ENCODE data around the gene RING1. TPM values are rescaled to one million over a fixed set of nuclear protein-coding genes. Genes with fewer than 3 reads are reported as not detected.

The RING1 gene
- total RNA-seq, 4 donors from 2014 or later, result 20.3 to 40.2 (median 24.7) TPM

GRCh38 chr6:33166811-33167210, 41.5 kb upstream of the RING1 start:
- H3K27me3 ChIP-seq, result no peaks in the 10 kb centered on the region
- intact Hi-C loops (cut with DNase I), result no loop called here

DNA sequence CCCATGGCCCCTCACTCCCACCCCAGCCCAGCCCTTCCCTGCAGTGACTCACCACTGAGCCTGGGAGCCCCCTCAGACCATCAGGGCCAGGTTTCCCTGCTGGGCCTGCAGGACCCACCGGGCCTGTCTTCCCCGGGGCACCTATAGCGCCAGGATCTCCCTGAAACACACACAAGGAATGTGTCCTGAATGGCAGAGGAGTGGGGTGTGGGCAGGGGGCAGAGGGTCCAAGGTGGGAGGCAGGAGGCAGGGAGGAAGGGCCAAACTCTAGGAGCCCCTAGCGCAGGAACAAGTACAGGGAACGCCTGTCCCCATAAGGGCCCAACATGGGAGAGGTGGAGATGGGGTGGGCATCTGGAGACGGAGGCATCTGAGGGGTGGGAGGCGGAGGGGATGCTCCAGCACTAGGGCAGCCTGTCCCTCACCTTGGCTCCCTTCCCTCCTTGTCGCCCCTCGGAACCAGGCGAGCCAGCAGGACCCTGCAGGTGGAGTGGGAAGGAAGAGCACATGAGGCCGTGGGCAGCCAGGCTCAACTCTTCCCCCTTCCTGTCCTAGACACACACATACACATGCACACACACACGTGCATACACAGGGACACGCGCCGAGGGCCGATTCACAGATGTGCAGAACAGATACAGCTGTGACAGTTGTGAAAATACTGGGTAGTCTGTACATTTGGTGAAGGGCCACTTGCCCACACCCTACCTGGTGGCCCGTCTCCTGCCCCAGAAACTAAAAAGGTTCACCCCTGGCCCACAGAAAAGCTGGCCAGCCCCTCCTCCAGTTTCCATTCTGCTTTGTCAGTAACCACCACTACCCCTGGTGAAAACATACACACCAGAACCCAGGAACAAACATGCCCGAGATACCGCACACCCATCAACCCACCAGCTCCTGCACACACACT, 40.7 kb upstream of the RING1 start:
- DNase-seq, result no peak
- Histone ChIP-seq H3K27me3 (no peaks in the 10 kb centered on the region), H3K27ac (no peak overlapping the region), H3K9me3 (no peaks in the 10 kb centered on the region), H3K4me1 (no peaks in the 10 kb centered on the region), H3K36me3 (no peaks in the 10 kb centered on the region), H3K4me3 (replicated peaks in 1 of 3) (no peak overlapping the region)
- 91 to 96% methylated on average over 17 to 19 of the region's 19 CpGs for WGBS, 2 donors
- intact Hi-C loops (cut with DNase I), result no loop called here
- TF ChIP-seq CTCF (IDR thresholded peaks at IDR 0.05), result no peak

More at GRCh38 chr6:33166811-33167210, 41.5 kb upstream of the RING1 start:
- H3K9me3 ChIP-seq, result no peaks in the 10 kb centered on the region
- DNase-seq, result no peak
- H3K4me1 ChIP-seq, result peaks cover 0 to 5% of the 10 kb centered on the region in 2 donors
- WGBS, 2 donors, result 90 to 91% methylated on average over 6 to 7 of the region's 7 CpGs
- TF ChIP-seq POLR2A (IDR thresholded peaks at IDR 0.05), result no peak
- no peak for TF ChIP-seq CTCF (IDR thresholded peaks at IDR 0.05)
- H3K27ac ChIP-seq, result no peak overlapping the region
- H3K36me3 ChIP-seq, result no peaks in the 10 kb centered on the region
- H3K4me3 ChIP-seq (replicated peaks in 1 of 3), result no peak overlapping the region

- H3K27ac ChIP-seq, result no peak overlapping the region
- H3K36me3 ChIP-seq, result no peaks in the 10 kb centered on the region
- no peaks in the 10 kb centered on the region for H3K27me3 ChIP-seq
- H3K9me3 ChIP-seq, result no peaks in the 10 kb centered on the region
- intact Hi-C loops (cut with DNase I), result no loop called here
- DNase-seq, result no peak
- H3K4me3 ChIP-seq (replicated peaks in 1 of 3), result no peak overlapping the region
- H3K4me1 ChIP-seq, result no peaks in the 10 kb centered on the region
- TF ChIP-seq CTCF (IDR thresholded peaks at IDR 0.05), result no peak
- TF ChIP-seq POLR2A (IDR thresholded peaks at IDR 0.05), result no peak
- 75 to 79% methylated on average over 6 of the region's 6 CpGs for WGBS, 2 donors
Observed at GRCh38 chr6:33168284-33168601, 40.1 kb upstream of the RING1 start.

DNA sequence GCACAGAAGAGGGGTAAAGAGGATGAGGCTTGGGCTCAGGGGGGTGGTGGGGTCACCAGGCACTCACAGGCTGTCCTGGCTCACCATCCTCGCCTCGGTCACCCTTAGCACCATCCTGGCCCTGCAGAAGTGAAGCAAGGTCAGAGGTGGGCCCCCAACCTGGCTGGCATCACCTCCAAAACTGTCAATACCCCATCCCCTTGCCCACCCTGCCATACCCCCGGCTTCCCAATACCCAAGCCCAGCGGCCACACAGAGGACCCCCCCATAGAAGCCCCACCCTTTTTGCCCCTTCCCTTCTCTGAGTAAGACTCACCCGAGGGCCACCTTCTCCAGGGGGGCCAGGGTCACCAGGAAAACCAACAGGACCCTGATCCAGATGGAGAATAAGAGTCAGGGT, 39.7 kb upstream of the RING1 start:
- Histone ChIP-seq H3K9me3 (no peaks in the 10 kb centered on the region), H3K27ac (no peak overlapping the region), H3K4me1 (no peaks in the 10 kb centered on the region), H3K4me3 (replicated peaks in 1 of 3) (no peak overlapping the region), H3K36me3 (no peaks in the 10 kb centered on the region), H3K27me3 (no peaks in the 10 kb centered on the region)
- intact Hi-C loops (cut with DNase I), result no loop called here
- 79 to 82% methylated on average over 4 to 5 of the region's 5 CpGs for WGBS, 2 donors
- no peak for TF ChIP-seq CTCF (IDR thresholded peaks at IDR 0.05)
- no peak for TF ChIP-seq POLR2A (IDR thresholded peaks at IDR 0.05)
- DNase-seq, result no peak

Measured in thyroid gland (tissue), 4 donors.